Lower leg skin (tissue), 4 donors: ENCODE measurements around the gene SPATA21. TPM values are rescaled to one million over a fixed set of nuclear protein-coding genes. Genes with fewer than 3 reads are reported as not detected.

Experiments used
- DNase-seq, 2 donors: peaks; one replicate each; pipeline ENCODE4 v3.0.0-alpha.2; 2019; ENCODE audit warnings: low spot score in 2 of 2
- H3K4me3 ChIP-seq: fragments of 200-600 bp; sonication (generic); 2 replicates; pipeline ENCODE4 v1.5.1; 2017; ENCODE audit warnings: mild to moderate bottlenecking, low read depth; ENCODE audit not compliant: poor library complexity, severe bottlenecking
- POLR2A ChIP-seq, 2 donors: fragments of 450-650 bp; IDR thresholded peaks; one replicate each; pipeline ENCODE4 v1.6.1; 2016 to 2017; ENCODE audit warnings: antibody characterized with exemption in 2 of 2, mild to moderate bottlenecking in 1 of 2, moderate library complexity in 1 of 2
- WGBS, 2 donors: methylation state at CpG; one replicate each; pipeline ENCODE4 v1.1.5; 2018; 5-methylcytosine and 5-hydroxymethylcytosine counted together
- intact Hi-C: fragments of 100-400 bp; cut with DNase I; formaldehyde crosslinking; loops from one replicate; pipeline ENCODE4 v1.15.0; 2023; ENCODE audit warnings: low total_unique reads
- total RNA-seq, 4 donors: library from RNA; depleted of rRNA; stranded (reverse); fragments of >200 nt; gene quantifications; one replicate each; pipeline ENCODE4 v1.1.0, GENCODE V29; 2016
- TF ChIP-seq, protein P1 (sequence below), 3 donors: fragments of 450-650 bp; IDR thresholded peaks; one replicate each; pipeline ENCODE4 v1.5.1; 2016; ENCODE audit warnings: antibody characterized with exemption in 3 of 3, mild to moderate bottlenecking in 3 of 3, moderate library complexity in 2 of 3

The SPATA21 gene
- total RNA-seq, 4 donors from 2014 or later, result not detected

GRCh38 chr1:16352842-16353535 lies 84.2 kb downstream of the SPATA21 start:
- TF ChIP-seq POLR2A (IDR thresholded peaks at IDR 0.05), result no peak
- TF ChIP-seq, protein P1, sequence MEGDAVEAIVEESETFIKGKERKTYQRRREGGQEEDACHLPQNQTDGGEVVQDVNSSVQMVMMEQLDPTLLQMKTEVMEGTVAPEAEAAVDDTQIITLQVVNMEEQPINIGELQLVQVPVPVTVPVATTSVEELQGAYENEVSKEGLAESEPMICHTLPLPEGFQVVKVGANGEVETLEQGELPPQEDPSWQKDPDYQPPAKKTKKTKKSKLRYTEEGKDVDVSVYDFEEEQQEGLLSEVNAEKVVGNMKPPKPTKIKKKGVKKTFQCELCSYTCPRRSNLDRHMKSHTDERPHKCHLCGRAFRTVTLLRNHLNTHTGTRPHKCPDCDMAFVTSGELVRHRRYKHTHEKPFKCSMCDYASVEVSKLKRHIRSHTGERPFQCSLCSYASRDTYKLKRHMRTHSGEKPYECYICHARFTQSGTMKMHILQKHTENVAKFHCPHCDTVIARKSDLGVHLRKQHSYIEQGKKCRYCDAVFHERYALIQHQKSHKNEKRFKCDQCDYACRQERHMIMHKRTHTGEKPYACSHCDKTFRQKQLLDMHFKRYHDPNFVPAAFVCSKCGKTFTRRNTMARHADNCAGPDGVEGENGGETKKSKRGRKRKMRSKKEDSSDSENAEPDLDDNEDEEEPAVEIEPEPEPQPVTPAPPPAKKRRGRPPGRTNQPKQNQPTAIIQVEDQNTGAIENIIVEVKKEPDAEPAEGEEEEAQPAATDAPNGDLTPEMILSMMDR (IDR thresholded peaks at IDR 0.05), result no peak
- WGBS, 2 donors, result 39 to 43% methylated on average over 11 of the region's 11 CpGs
- H3K4me3 ChIP-seq, result peak overlapping the region; percentile 97
- DNase-seq, result no peak
- intact Hi-C loops, result loop anchor here (10.0 kb wide), 1 partner anchor 268 kb away; no protein-coding TSS in a partner anchor

DNA sequence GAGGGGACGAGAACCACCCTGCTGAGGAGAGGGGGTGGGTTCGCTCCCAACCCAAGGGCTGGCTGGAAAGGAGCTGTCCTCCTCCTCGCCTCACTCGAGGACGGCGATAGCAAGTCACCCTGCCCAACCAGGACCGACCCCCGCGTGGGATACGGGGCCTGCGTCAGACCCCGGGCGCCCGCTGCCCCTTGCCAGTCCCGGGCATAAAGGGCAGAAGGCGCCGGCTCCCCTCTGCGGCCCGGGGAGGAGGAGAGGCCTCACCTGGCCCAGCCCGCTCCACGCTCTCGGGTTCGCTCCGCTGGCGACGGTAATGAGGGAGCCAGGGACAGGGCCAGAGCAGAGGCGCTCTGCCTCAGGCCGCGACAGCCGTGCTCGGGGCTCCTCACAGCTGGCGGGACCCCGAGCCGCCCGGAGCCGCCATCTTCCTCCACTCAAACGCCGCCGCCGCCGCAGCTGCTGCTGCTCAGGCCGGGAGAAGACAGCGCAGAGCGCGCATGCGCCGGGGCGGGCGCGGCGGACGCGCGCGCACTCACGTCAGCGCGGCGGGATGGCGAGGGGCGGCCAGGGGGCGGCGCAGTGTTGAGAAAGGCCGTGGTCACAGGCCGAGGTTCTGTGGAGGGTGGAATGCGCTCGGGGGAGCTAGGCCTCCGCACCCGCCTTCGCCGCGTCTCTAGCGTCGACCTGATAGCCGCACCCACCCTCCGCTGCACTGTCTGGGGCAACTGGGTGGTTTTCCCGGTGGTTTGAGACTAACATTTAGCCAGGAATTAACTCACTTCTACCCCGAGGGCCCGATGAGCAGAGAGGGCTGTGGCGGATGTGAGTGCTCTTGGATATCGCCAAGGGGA lies 85.0 kb downstream of the SPATA21 start, which contains the start of gene FBXO42:
TSS of gene FBXO42 (minus strand) at position 487 of the 848 bp plus-strand sequence. CDS start 37,062 bp downstream, outside the sequence.
- DNase-seq, result peak; percentile 82 to 97
- intact Hi-C loops, result loop anchor here (10.0 kb wide), 1 partner anchor 267 kb away; no protein-coding TSS in a partner anchor
- 0% methylated on average over 11 to 27 of the region's 81 CpGs for WGBS, 2 donors
- peak within 1 kb of the TSS; percentile 97 for H3K4me3 ChIP-seq
- TF ChIP-seq, protein P1 (IDR thresholded peaks at IDR 0.05), result no peak
- TF ChIP-seq POLR2A (IDR thresholded peaks at IDR 0.05), result peak in 1 of 2 donors; percentile 59

DNA sequence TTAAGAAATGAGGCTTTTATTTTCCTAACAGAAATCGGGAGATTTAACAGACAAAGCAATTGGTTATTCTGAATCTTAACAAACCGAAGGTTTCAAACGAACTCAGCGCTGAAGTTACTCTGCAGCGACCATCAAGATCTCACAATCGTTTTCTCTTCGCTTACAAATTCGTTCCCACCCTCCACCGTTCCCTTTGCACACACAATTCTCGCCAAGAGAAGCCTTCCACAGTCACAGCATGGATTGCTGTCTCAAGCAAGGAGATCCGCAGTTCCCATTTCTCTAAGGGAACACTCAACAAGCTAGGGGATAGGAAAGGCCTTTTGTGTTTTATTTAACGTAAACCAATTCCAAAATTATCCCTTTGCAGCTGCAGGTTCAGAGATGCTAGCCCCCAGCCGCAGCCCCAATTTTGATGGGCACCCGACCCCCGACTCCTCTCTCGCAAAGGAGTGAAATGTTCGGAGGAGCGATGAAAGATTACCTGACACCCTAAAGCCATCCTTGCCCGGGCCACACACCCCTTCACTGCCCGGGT lies 85.7 kb downstream of the SPATA21 start:
- 0% methylated on average over 20 of the region's 20 CpGs for WGBS, 2 donors
- peak in 1 of 2 donors; percentile 70 for DNase-seq

GRCh38 chr1:16349847-16350406 lies 87.3 kb downstream of the SPATA21 start:
- no peak for DNase-seq
- intact Hi-C loops, result loop anchor here (10.0 kb wide), 1 partner anchor 265 kb away; no protein-coding TSS in a partner anchor
- H3K4me3 ChIP-seq, result no peak overlapping the region
- WGBS, 2 donors, result 66 to 69% methylated on average over 2 of the region's 2 CpGs
- TF ChIP-seq POLR2A (IDR thresholded peaks at IDR 0.05), result no peak
- TF ChIP-seq, protein P1 (IDR thresholded peaks at IDR 0.05), result no peak

More for the DNA sequence above, 85.7 kb downstream of the SPATA21 start:
- peak overlapping the region; percentile 97 for H3K4me3 ChIP-seq
- intact Hi-C loops, result loop anchor here (10.0 kb wide), 1 partner anchor 267 kb away; no protein-coding TSS in a partner anchor
- TF ChIP-seq POLR2A (IDR thresholded peaks at IDR 0.05), result no peak
- TF ChIP-seq, protein P1 (IDR thresholded peaks at IDR 0.05), result no peak

Other genes with a start within 250 kb of the SPATA21 start
- gene ARHGEF19, start 224.8 kb downstream of the SPATA21 start, total RNA-seq, result 10 to 100 TPM; 45.7 to 63.1 (median 48.5) TPM
- gene CPLANE2, start 200.2 kb downstream of the SPATA21 start, total RNA-seq, result 10 to 100 TPM in 2 of 4 donors, 1 to 10 TPM in 2; 6.0 to 17.2 (median 10.4) TPM
- gene FBXO42, start 84.9 kb downstream of the SPATA21 start, total RNA-seq, result 10 to 100 TPM; 40.1 to 68.3 (median 58.1) TPM
- gene SZRD1, start 70.2 kb downstream of the SPATA21 start, total RNA-seq, result 10 to 100 TPM; 37.8 to 54.0 (median 48.5) TPM
- 100 to 1,000 TPM in 1 of 4 donors, 10 to 100 TPM in 3; 74.7 to 108 (median 87.5) TPM for gene NECAP2, start 3.3 kb upstream of the SPATA21 start, total RNA-seq
- gene RNU1-1, start 76.9 kb upstream of the SPATA21 start, total RNA-seq, result under 1 TPM in 3 of 4 donors, not detected in 1; under 0.01 TPM
- 10 to 100 TPM in 3 of 4 donors, 1 to 10 TPM in 1; 8.2 to 19.8 (median 14.7) TPM for gene NBPF1, start 176.1 kb upstream of the SPATA21 start, total RNA-seq
- gene RNU1-3, start 229.5 kb upstream of the SPATA21 start, total RNA-seq, result under 1 TPM in 3 of 4 donors, not detected in 1; under 0.01 TPM